ENCODE data around the gene MAPK1. TPM values are rescaled to one million over a fixed set of nuclear protein-coding genes. Genes with fewer than 3 reads are reported as not detected.
"Not testable (repeated sequence)": the region's sequence is repeated elsewhere in the genome, so short reads cannot be mapped to it uniquely, and the experiment has no call there.

Gene MAPK1
- total RNA-seq, 1 donor from 2014 or later = 112 TPM

DNA sequence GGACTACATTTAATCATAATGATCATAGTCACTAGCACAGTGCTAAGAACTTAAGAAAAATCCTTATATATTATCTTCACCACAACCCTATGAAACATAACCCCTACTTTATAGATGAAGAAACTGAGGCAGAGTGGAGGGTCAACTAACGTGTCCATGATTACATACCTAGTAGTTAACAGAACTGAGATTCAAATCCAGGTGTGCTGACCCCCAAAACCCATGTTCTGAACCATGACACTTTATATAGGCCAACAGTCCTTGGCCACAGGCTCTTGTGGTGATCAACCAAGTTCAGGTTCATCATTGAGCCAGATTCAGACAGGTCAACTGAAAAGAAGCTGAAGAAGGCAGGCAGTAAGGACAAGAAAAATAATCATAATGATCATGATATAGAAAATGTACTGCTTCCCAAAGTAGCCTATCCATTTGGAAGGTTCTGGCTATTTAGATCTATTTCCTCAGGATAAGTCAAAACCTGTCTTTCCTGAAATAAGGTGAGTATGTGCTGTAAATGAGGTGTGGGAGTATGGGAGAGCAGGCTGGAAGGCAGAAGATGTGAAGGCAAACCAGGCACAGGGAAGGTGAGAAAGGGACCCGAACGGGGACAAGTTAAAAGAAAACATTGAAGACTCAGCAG lies 39.7 kb downstream of the MAPK1 start:
- no peak overlapping the region for H3K4me3 Mint-ChIP-seq
- peaks cover 25% of the 10 kb centered on the region for H3K4me1 Mint-ChIP-seq (ENCODE audit: unreplicated experiment)
- no peaks in the 10 kb centered on the region for H3K27me3 Mint-ChIP-seq
- no peak for DNase-seq (ENCODE audit: extremely low spot score, unreplicated experiment)
- H3K9me3 Mint-ChIP-seq = no peaks in the 10 kb centered on the region
- H3K36me3 Mint-ChIP-seq = no peaks in the 10 kb centered on the region
- H3K27ac Mint-ChIP-seq = peak overlapping the region; percentile 8
- TF ChIP-seq, protein P1, sequence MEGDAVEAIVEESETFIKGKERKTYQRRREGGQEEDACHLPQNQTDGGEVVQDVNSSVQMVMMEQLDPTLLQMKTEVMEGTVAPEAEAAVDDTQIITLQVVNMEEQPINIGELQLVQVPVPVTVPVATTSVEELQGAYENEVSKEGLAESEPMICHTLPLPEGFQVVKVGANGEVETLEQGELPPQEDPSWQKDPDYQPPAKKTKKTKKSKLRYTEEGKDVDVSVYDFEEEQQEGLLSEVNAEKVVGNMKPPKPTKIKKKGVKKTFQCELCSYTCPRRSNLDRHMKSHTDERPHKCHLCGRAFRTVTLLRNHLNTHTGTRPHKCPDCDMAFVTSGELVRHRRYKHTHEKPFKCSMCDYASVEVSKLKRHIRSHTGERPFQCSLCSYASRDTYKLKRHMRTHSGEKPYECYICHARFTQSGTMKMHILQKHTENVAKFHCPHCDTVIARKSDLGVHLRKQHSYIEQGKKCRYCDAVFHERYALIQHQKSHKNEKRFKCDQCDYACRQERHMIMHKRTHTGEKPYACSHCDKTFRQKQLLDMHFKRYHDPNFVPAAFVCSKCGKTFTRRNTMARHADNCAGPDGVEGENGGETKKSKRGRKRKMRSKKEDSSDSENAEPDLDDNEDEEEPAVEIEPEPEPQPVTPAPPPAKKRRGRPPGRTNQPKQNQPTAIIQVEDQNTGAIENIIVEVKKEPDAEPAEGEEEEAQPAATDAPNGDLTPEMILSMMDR (conservative IDR thresholded peaks at IDR 0.05) = no peak

DNA sequence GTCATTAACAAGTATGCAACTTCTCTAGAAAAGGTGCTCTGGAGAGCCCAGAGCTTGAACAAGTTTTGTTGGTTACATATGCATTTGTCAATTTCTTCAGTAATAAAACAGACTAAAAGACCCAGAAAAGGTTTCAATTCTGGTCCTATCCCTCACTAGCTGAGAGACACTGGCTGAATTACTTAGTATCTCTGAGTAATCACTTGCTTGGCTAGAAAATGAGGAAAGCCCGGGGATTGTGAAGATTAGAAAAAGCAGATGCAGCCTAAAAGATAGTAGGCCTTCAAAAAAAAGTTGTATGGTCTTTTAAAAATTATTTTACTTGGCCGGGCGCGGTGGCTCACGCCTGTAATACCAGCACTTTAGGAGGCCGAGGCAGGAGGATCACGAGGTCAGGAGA lies 41.2 kb downstream of the MAPK1 start:
- peaks cover 17% of the 10 kb centered on the region for H3K4me1 Mint-ChIP-seq (ENCODE audit: unreplicated experiment)
- TF ChIP-seq, protein P1 (conservative IDR thresholded peaks at IDR 0.05) = no peak
- H3K9me3 Mint-ChIP-seq = no peaks in the 10 kb centered on the region
- peaks cover 4% of the 10 kb centered on the region for H3K36me3 Mint-ChIP-seq
- H3K4me3 Mint-ChIP-seq = no peak overlapping the region
- no peaks in the 10 kb centered on the region for H3K27me3 Mint-ChIP-seq
- no peak overlapping the region for H3K27ac Mint-ChIP-seq
- DNase-seq (ENCODE audit: extremely low spot score, unreplicated experiment) = no peak

DNA sequence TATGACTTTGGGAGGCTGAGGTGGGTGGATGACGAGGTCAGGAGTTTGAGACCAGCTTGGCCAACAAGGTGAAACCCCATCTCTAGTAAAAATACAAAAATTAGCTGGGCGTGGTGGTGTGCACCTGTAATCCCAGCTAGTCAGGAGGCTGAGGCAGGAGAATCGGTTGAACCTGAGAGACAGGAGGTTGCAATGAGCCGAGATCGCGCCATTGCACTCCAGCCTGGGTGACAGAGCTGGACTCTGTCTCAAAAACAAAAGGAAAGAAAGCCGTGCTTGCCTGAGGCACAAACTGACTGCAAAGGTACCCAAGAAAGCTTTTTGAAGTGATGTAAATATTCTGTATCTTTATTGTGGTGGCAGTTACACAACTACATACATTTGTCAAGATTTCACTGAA lies 42.5 kb downstream of the MAPK1 start:
- DNase-seq (ENCODE audit: extremely low spot score, unreplicated experiment); H3K4me3 Mint-ChIP-seq: not testable (repeated sequence)
- peaks cover 13% of the 10 kb centered on the region for H3K4me1 Mint-ChIP-seq (ENCODE audit: unreplicated experiment)

DNA sequence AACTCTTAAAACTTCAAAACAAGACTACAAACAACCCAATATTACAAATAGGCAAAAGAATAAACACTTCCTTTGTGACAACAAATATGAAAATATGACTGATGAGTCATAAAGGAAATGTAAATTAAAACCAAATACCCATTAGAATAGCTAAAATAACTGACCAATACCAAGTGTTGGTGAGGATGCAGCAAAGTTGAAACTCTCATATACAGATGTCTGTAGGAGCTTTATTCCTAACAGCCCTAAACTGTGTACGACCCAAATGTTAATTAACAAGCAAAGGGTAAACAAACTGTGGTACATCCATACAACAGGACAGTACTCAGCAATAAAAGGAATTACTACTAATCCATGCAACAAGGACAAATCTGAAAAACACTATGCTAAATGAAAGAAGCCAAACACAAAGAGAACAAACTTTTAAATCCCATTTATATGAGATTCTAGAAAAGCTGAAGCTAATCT lies 43.0 kb downstream of the MAPK1 start:
- Mint-ChIP-seq H3K9me3 (no peaks in the 10 kb centered on the region), H3K4me1 (ENCODE audit: unreplicated experiment) (peaks cover 13% of the 10 kb centered on the region), H3K27me3 (no peaks in the 10 kb centered on the region), H3K27ac (peak overlapping the region; percentile 12), H3K4me3 (no peak overlapping the region), H3K36me3 (peaks cover 5% of the 10 kb centered on the region)
- TF ChIP-seq, protein P1 (conservative IDR thresholded peaks at IDR 0.05) = no peak
- DNase-seq (ENCODE audit: extremely low spot score, unreplicated experiment) = no peak

More for the DNA sequence above, 42.5 kb downstream of the MAPK1 start:
- not testable (repeated sequence) for H3K27me3 Mint-ChIP-seq, H3K9me3 Mint-ChIP-seq, H3K36me3 Mint-ChIP-seq, H3K27ac Mint-ChIP-seq

DNA sequence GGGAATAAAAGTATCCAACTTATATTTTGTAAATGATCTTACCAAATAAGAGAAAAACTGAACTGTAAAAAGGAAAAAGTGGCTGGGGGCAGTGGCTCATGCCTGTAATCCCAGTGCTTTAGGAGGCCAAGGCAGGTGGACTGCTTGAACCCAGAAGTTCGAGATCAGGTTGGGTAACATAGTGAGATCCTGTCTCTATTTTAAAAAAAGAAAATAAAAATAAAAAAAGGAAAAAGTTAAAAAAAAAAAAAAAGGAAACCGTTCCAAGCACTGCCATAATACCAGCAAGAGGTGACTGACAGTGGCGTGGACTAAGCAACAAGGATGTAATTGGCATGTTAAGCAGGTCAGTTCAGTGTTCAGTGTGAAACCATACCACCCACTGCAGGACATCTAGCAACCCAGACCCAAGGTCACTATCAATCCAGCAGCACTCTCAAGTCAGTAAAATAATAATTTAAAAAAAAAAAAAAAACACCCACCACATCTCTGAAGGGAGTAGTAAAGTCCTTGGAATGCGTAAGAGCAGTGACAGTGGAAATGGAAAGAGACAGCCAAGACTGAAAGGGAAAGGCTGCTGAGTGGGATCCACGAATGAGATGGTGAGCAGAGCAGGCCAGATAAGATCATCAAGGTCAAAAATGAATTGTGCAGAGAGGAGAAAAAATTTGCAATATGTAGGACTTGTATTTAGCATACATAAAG lies 43.6 kb downstream of the MAPK1 start:
- Mint-ChIP-seq H3K27ac (peak overlapping the region; percentile 12), H3K4me3 (no peak overlapping the region), H3K4me1 (ENCODE audit: unreplicated experiment) (peaks cover 19% of the 10 kb centered on the region), H3K36me3 (peaks cover 5% of the 10 kb centered on the region), H3K9me3 (no peaks in the 10 kb centered on the region), H3K27me3 (no peaks in the 10 kb centered on the region)
- TF ChIP-seq, protein P1 (conservative IDR thresholded peaks at IDR 0.05) = no peak
- no peak for DNase-seq (ENCODE audit: extremely low spot score, unreplicated experiment)

DNA sequence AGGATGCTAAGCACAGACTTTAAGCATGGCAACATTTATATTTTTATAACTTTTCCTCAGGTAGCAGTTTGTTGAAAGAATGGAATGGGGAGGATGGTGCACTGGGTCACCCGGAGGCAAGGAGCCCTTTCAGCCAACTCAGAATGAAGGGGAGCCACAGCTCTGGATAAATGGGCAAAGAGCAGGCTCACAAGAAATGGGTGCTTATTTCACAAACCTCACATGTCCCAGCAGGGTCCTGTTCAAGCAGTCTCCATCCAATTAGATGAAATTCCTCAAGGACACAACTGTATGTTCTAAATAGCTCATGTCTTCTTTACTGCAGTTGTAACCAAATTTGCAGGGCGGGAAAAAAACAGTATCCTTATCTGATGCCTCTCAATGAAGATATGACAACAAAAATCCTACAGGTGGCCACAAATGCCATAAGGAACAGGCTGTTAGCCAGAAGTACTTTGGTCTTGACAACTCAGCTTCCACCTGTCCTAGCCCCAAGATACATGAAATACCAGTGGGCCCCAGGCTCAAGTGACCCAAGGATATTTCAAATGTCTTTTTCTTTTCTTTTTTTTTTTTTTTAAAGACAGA lies 48.2 kb downstream of the MAPK1 start:
- H3K27me3 Mint-ChIP-seq = no peaks in the 10 kb centered on the region
- no peaks in the 10 kb centered on the region for H3K9me3 Mint-ChIP-seq
- no peak for DNase-seq (ENCODE audit: extremely low spot score, unreplicated experiment)
- TF ChIP-seq, protein P1 (conservative IDR thresholded peaks at IDR 0.05) = no peak
- H3K4me3 Mint-ChIP-seq = no peak overlapping the region
- H3K4me1 Mint-ChIP-seq (ENCODE audit: unreplicated experiment) = peaks cover 39% of the 10 kb centered on the region
- H3K27ac Mint-ChIP-seq = peak overlapping the region; percentile 34
- peaks cover 5% of the 10 kb centered on the region for H3K36me3 Mint-ChIP-seq
